GM12872 (cell line): ENCODE results near the gene RBFOX1.

Experiments used
- TF ChIP-seq, protein P1 (sequence below): IDR thresholded peaks from 3 replicates; pipeline ENCODE4 v1.5.1; 2011; ENCODE audit warnings: low read depth, mild to moderate bottlenecking, low read length, moderate library complexity; ENCODE audit not compliant: insufficient read depth

The RBFOX1 gene

DNA sequence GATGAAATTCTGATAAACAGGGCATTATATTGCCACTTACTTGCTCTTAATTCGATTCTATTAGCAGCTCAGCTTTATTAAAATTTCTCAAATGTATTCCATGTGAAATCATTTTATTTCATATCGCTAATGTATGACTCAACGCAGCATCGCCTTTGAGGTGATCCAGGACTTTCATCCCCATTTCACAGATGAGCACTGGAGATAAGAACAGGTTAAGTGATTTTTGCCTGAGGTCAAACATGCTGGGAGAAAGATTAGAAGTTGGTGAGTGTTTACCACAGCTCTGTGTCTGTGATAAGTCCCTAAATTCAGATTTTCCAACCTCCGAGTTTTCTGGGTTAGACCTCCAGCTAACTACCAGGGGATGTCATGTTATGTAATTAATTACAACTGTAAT lies 43.6 kb downstream of the RBFOX1 start:
- TF ChIP-seq, protein P1, sequence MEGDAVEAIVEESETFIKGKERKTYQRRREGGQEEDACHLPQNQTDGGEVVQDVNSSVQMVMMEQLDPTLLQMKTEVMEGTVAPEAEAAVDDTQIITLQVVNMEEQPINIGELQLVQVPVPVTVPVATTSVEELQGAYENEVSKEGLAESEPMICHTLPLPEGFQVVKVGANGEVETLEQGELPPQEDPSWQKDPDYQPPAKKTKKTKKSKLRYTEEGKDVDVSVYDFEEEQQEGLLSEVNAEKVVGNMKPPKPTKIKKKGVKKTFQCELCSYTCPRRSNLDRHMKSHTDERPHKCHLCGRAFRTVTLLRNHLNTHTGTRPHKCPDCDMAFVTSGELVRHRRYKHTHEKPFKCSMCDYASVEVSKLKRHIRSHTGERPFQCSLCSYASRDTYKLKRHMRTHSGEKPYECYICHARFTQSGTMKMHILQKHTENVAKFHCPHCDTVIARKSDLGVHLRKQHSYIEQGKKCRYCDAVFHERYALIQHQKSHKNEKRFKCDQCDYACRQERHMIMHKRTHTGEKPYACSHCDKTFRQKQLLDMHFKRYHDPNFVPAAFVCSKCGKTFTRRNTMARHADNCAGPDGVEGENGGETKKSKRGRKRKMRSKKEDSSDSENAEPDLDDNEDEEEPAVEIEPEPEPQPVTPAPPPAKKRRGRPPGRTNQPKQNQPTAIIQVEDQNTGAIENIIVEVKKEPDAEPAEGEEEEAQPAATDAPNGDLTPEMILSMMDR = no peak

DNA sequence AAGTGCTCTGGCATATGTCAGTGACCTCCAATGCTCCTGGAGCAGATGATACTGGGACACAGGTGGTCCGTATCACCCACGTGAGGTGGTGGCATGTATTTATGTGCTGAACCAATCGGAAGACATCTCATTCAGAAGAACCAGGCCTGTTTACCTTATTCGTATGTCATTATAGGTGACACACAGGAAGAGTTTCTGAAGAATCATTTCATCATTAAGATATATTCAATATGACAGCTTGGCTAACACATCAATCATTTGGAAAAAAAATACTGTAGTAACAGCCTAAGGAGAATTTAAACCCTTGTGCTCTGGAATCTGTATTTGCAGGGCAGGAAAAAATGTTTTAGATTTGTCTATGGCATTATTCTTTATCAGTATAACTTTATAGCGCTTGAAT lies 44.6 kb downstream of the RBFOX1 start:
- TF ChIP-seq, protein P1 = no peak

DNA sequence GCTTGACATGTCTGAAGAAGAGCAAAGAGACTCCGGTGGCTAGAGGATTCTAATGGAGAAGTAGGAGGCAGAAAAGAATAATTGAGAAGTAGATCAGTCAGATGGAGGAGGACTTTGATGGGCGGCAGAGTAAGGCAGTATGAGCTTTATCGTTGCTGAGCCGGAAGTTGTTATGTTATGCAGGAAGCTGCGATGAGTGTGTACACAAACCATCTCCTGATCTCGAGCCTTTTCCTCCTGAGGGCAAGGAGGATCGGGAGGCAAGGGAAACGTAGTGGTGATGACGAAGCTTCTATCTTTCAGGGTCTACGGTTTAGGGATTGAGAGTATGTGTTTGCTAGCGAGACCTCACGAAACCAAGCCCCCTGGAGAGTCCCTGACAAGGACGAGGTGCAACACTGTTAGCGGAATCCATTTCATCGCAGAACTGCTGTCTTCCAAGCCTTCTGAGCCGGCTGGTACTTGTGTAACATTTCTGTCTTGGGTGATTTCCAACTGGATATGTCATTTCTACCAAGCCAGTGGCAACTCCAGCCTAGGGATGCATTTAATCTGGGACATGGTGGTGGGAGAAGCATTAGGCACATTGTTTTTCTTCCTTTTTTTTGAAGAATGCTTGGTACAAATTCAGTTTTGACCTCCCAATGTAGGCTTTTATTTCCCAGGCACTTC lies 45.5 kb downstream of the RBFOX1 start:
- TF ChIP-seq, protein P1 = no peak

GRCh38 chr16:7380441-7380840 lies 47.8 kb downstream of the RBFOX1 start:
- TF ChIP-seq, protein P1 = no peak

DNA sequence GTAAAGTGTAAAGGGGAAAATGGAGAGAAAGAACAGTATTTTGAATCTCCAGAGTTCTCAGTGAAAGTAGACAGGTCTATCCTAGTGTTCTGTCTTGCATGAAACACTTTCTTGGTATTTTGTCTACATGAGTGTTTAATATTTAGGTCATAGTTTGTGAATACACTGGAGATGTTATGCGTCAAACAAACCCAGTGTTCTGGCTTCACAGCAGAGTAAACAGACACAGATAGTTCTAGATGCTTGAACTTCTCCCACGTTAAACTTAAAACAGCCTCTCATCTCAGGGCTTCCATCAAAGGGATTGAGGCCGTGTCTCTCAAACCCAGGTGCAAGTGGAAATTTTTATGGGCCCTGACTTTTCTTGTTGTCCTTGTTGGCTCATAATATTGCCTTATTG lies 48.3 kb downstream of the RBFOX1 start:
- TF ChIP-seq, protein P1 = no peak

GRCh38 chr16:7381671-7382070 lies 49.0 kb downstream of the RBFOX1 start:
- TF ChIP-seq, protein P1 = no peak

DNA sequence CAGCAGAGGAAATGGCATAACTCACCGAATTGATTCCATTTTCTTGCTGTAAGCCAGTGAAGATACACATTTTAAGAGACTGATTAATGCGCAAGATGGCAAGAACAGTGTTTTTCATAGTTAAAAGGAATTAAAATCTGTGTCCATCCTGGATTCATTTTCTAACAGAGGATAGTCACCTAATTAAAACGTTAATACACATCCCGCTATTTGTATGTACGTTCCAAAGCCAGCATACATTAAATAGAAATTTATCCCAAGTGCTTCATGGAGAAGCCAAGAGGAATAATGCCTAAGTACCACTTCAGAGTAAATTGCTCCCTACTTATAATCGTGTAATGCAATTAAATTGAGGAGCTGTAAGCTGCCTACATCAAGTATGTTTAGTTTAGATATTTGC lies 49.9 kb downstream of the RBFOX1 start:
- TF ChIP-seq, protein P1 = no peak
